HUES48 (cell line): ENCODE measurements around the gene NHS.

Experiments used
- H3K27ac ChIP-seq: one replicate; pipeline ENCODE4 v1.7.0; 2013; ENCODE audit warnings: low read depth, low read length, inconsistent platforms
- H3K27me3 ChIP-seq: 2 replicates; pipeline ENCODE4 v1.6.1; 2013; ENCODE audit warnings: mild to moderate bottlenecking, low read length; ENCODE audit not compliant: control insufficient read depth, insufficient read depth
- H3K36me3 ChIP-seq: 2 replicates; pipeline ENCODE4 v1.6.1; 2013; ENCODE audit warnings: low read length; ENCODE audit not compliant: control insufficient read depth, insufficient read depth
- H3K4me1 ChIP-seq: 2 replicates; pipeline ENCODE4 v1.6.1; 2013; ENCODE audit warnings: mild to moderate bottlenecking, low read length; ENCODE audit not compliant: control insufficient read depth, insufficient read depth
- H3K4me3 ChIP-seq: 2 replicates; pipeline ENCODE4 v1.5.1; 2013; ENCODE audit warnings: mild to moderate bottlenecking, low read depth, low read length
- H3K9ac ChIP-seq: 2 replicates; pipeline ENCODE4 v1.6.1; 2013; ENCODE audit warnings: mild to moderate bottlenecking, low read depth, low read length, moderate library complexity
- H3K9me3 ChIP-seq: 2 replicates; pipeline ENCODE4 v1.6.1; 2013; ENCODE audit warnings: low read length; ENCODE audit not compliant: control insufficient read depth, insufficient read depth

NHS gene

GRCh38 chrX:17656556-17656955 lies 281.6 kb downstream of the NHS start:
- H3K36me3 ChIP-seq: no peaks in the 10 kb centered on the region
- peaks cover 10% of the 10 kb centered on the region for H3K4me1 ChIP-seq
- H3K9ac ChIP-seq: no peak overlapping the region
- H3K27me3 ChIP-seq: peaks cover 59% of the 10 kb centered on the region
- no peak overlapping the region for H3K27ac ChIP-seq
- no peaks in the 10 kb centered on the region for H3K9me3 ChIP-seq
- H3K4me3 ChIP-seq: peak overlapping the region; percentile 64

DNA sequence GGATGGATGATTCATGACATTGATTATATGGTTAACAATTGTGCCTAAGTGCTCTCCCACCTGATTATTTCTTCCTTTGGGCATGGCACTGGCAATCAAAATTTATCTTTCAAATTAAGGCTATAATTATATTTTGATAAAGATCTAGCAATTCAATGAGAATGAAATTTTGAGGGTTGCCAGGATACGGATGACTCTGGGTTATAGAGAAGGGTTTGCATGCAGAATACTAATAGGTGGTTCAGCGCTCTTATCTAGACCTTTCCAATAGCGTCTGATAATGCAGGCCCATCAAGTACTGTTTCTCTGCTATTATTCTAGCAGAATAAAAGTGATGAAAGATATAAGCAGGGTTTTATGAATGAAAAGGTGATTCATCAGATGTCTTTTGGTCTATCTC lies 287.4 kb downstream of the NHS start:
- H3K27me3 ChIP-seq: peaks cover 8% of the 10 kb centered on the region
- H3K9ac ChIP-seq: no peak overlapping the region
- no peaks in the 10 kb centered on the region for H3K36me3 ChIP-seq
- H3K4me3 ChIP-seq: no peak overlapping the region
- H3K9me3 ChIP-seq: no peaks in the 10 kb centered on the region
- no peak overlapping the region for H3K27ac ChIP-seq
- no peaks in the 10 kb centered on the region for H3K4me1 ChIP-seq

DNA sequence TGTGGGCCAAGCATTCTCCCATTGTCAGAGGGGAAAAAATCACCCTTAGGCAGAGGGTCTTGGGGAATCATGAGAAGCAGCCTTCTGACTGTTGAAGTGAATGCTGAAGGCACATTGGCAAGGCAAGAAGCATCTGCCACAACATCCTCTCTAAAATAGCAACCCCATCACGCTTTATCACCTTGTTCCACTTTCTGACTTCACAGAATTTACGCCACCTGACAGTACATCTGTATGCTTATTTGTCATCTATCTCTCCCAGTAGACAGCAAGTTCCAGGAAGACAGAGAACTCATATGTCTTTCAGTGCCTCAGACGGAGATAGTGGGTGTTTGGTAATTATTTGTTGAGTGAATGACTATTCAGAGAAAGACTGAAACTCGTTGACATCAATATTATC lies 293.9 kb downstream of the NHS start:
- Histone ChIP-seq H3K4me3 (no peak overlapping the region), H3K4me1 (no peaks in the 10 kb centered on the region), H3K36me3 (no peaks in the 10 kb centered on the region), H3K9me3 (no peaks in the 10 kb centered on the region), H3K27ac (no peak overlapping the region), H3K27me3 (no peaks in the 10 kb centered on the region), H3K9ac (no peak overlapping the region)

GRCh38 chrX:17669458-17669857 lies 294.5 kb downstream of the NHS start:
- H3K27me3 ChIP-seq: no peaks in the 10 kb centered on the region
- H3K9ac ChIP-seq: no peak overlapping the region
- no peaks in the 10 kb centered on the region for H3K36me3 ChIP-seq
- no peak overlapping the region for H3K4me3 ChIP-seq
- H3K27ac ChIP-seq: no peak overlapping the region
- H3K9me3 ChIP-seq: no peaks in the 10 kb centered on the region
- no peaks in the 10 kb centered on the region for H3K4me1 ChIP-seq

- H3K36me3 ChIP-seq: no peaks in the 10 kb centered on the region
- H3K27me3 ChIP-seq: no peaks in the 10 kb centered on the region
- no peak overlapping the region for H3K4me3 ChIP-seq
- no peaks in the 10 kb centered on the region for H3K9me3 ChIP-seq
- no peaks in the 10 kb centered on the region for H3K4me1 ChIP-seq
- no peak overlapping the region for H3K9ac ChIP-seq
- no peak overlapping the region for H3K27ac ChIP-seq
These were observed 294.9 kb downstream of the NHS start for GRCh38 chrX:17669891-17670290.

DNA sequence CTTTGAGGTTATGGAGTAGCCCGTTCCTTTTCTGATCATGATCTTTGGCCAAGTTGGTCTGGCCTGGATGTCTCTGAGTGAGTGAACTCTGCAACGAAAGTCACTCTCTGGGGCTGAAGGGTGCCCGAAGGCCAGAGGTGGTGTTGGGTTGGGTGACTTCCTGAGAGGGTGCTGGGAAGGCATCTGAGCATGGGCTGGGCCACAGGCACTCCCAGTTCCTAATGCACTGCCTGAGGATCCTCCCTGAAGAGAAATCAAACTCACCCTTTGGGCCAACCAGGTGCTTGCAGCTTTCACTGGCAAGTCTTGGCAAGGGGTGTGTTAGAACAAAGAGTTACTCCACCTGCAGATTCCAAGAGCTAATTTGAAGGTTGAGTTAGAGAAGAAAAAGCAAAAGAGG lies 295.9 kb downstream of the NHS start:
- Histone ChIP-seq H3K4me3 (no peak overlapping the region), H3K27ac (no peak overlapping the region), H3K9me3 (no peaks in the 10 kb centered on the region), H3K36me3 (no peaks in the 10 kb centered on the region), H3K9ac (no peak overlapping the region), H3K27me3 (no peaks in the 10 kb centered on the region), H3K4me1 (no peaks in the 10 kb centered on the region)

GRCh38 chrX:17674601-17675000 lies 299.6 kb downstream of the NHS start:
- no peak overlapping the region for H3K4me3 ChIP-seq
- no peaks in the 10 kb centered on the region for H3K27me3 ChIP-seq
- no peak overlapping the region for H3K9ac ChIP-seq
- H3K9me3 ChIP-seq: no peaks in the 10 kb centered on the region
- H3K36me3 ChIP-seq: no peaks in the 10 kb centered on the region
- H3K27ac ChIP-seq: no peak overlapping the region
- peaks cover 6% of the 10 kb centered on the region; the same call in 1 of the 2 replicates for H3K4me1 ChIP-seq

DNA sequence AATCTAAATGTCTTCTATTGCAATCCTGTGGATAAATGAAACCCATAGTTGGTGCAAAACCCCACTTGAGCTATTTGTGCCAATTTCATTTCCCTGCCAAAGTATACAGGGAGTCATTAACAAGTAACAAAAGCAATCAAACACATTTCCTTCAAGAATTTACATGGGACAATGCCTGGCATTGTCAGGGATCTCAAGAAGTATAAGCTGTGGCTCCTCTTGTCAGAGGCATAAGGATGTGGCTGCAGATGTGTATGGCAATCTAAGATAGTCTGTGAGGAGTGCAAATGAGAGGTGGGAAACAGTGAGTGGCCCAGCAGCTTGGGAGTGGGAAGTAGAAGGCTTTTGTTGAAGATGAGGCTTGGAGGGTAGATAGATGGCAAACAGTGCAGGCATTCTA lies 304.3 kb downstream of the NHS start:
- Histone ChIP-seq H3K36me3 (no peaks in the 10 kb centered on the region), H3K9ac (no peak overlapping the region), H3K4me1 (peaks cover 14% of the 10 kb centered on the region), H3K4me3 (no peak overlapping the region), H3K9me3 (no peaks in the 10 kb centered on the region), H3K27ac (no peak overlapping the region), H3K27me3 (no peaks in the 10 kb centered on the region)

- H3K27me3 ChIP-seq: no peaks in the 10 kb centered on the region
- no peaks in the 10 kb centered on the region for H3K36me3 ChIP-seq
- H3K4me3 ChIP-seq: no peak overlapping the region
- no peak overlapping the region for H3K9ac ChIP-seq
- no peaks in the 10 kb centered on the region for H3K9me3 ChIP-seq
- H3K27ac ChIP-seq: no peak overlapping the region
- peaks cover 14% of the 10 kb centered on the region for H3K4me1 ChIP-seq
These were observed 304.8 kb downstream of the NHS start for GRCh38 chrX:17679820-17680219.

GRCh38 chrX:17680732-17681413 lies 305.9 kb downstream of the NHS start:
- no peak overlapping the region for H3K27ac ChIP-seq
- peaks cover 14% of the 10 kb centered on the region for H3K4me1 ChIP-seq
- no peaks in the 10 kb centered on the region for H3K36me3 ChIP-seq
- no peaks in the 10 kb centered on the region for H3K9me3 ChIP-seq
- no peak overlapping the region for H3K4me3 ChIP-seq
- H3K27me3 ChIP-seq: no peaks in the 10 kb centered on the region
- H3K9ac ChIP-seq: no peak overlapping the region

GRCh38 chrX:17682259-17682658 lies 307.3 kb downstream of the NHS start:
- H3K27ac ChIP-seq: no peak overlapping the region

More at GRCh38 chrX:17682259-17682658, 307.3 kb downstream of the NHS start:
- H3K27me3 ChIP-seq: no peaks in the 10 kb centered on the region
- H3K9me3 ChIP-seq: no peaks in the 10 kb centered on the region
- H3K9ac ChIP-seq: no peak overlapping the region
- no peaks in the 10 kb centered on the region for H3K36me3 ChIP-seq
- H3K4me1 ChIP-seq: peaks cover 14% of the 10 kb centered on the region
- no peak overlapping the region for H3K4me3 ChIP-seq
